DND-41 (cell line): ENCODE results near the gene FOXN3.

Experiments used
- CTCF ChIP-seq: IDR thresholded peaks from 2 replicates; pipeline ENCODE4 v1.5.1; 2012; ENCODE audit warnings: borderline replicate concordance, low read length, moderate library complexity, mild to moderate bottlenecking; ENCODE audit not compliant: poor library complexity, severe bottlenecking; ENCODE audit errors: extremely low read depth
- EZH2 ChIP-seq: IDR thresholded peaks from 3 replicates; pipeline ENCODE4 v1.6.1; 2012; ENCODE audit warnings: borderline replicate concordance, low read depth, mild to moderate bottlenecking, moderate library complexity, low read length, inconsistent platforms; ENCODE audit not compliant: severe bottlenecking

GRCh38 chr14:89440986-89441909 lies 24.2 kb upstream of the FOXN3 start:
- TF ChIP-seq CTCF (no peak), EZH2 (no peak)
